DMS153 treated with DMSO at 0.1 percent for 48 hours (cell line): ENCODE measurements around the gene C2orf74.
"Not testable (repeated sequence)": the region's sequence is repeated elsewhere in the genome, so short reads cannot be mapped to it uniquely, and the experiment has no call there.

ENCODE experiments used
- DNase-seq: peaks from one replicate; lab custom pipeline; 2025; ENCODE audit not compliant: unreplicated experiment; lab: John Stamatoyannopoulos, UW

C2orf74 gene

GRCh38 chr2:61161888-61162287, at the start of gene C2orf74:
Gene C2orf74 (plus strand): TSS chr2:61162188. CDS start chr2:61162515, 327 bp downstream.
- DNase-seq, result no peak

- DNase-seq, result no peak
Observed at GRCh38 chr2:61114147-61114546, 47.8 kb upstream of the C2orf74 start.

GRCh38 chr2:61116302-61116701, 45.7 kb upstream of the C2orf74 start:
- DNase-seq, result no peak

- DNase-seq, result no peak
Observed at GRCh38 chr2:61117534-61117933, 44.5 kb upstream of the C2orf74 start.

- DNase-seq, result no peak
Observed at GRCh38 chr2:61125123-61125710, 36.8 kb upstream of the C2orf74 start.

- DNase-seq, result no peak
Observed at GRCh38 chr2:61125798-61126197, 36.2 kb upstream of the C2orf74 start.

- DNase-seq, result not testable (repeated sequence)
Observed at GRCh38 chr2:61128122-61128521, 33.9 kb upstream of the C2orf74 start.

GRCh38 chr2:61134141-61134540, 27.8 kb upstream of the C2orf74 start:
- DNase-seq, result no peak

GRCh38 chr2:61135510-61135909, 26.5 kb upstream of the C2orf74 start:
- DNase-seq, result no peak

- no peak for DNase-seq
Observed at GRCh38 chr2:61138859-61139258, 23.1 kb upstream of the C2orf74 start.

- no peak for DNase-seq
Observed at GRCh38 chr2:61141151-61141550, 20.8 kb upstream of the C2orf74 start.

GRCh38 chr2:61144697-61145268, 17.2 kb upstream of the C2orf74 start:
- peak; percentile 95 for DNase-seq

- DNase-seq, result no peak
Observed at GRCh38 chr2:61145990-61146389, 16.0 kb upstream of the C2orf74 start.

GRCh38 chr2:61148091-61148490, 13.9 kb upstream of the C2orf74 start:
- DNase-seq, result not testable (repeated sequence)

GRCh38 chr2:61149074-61149473, 12.9 kb upstream of the C2orf74 start:
- no peak for DNase-seq

- DNase-seq, result no peak
Observed at GRCh38 chr2:61151436-61151835, 10.6 kb upstream of the C2orf74 start.

- DNase-seq, result no peak
Observed at GRCh38 chr2:61157371-61158003, 4.5 kb upstream of the C2orf74 start.

- DNase-seq, result no peak
Observed at GRCh38 chr2:61158356-61158955, 3.5 kb upstream of the C2orf74 start.

- DNase-seq, result no peak
Observed at GRCh38 chr2:61162721-61163120, 733 bp downstream of the C2orf74 start.

GRCh38 chr2:61165082-61165481, 3.1 kb downstream of the C2orf74 start:
- not testable (repeated sequence) for DNase-seq

GRCh38 chr2:61165946-61166345, 4.0 kb downstream of the C2orf74 start:
- no peak for DNase-seq

- DNase-seq, result no peak
Observed at GRCh38 chr2:61167579-61167978, 5.6 kb downstream of the C2orf74 start.
